Left ventricle myocardium inferior (tissue), 1 donor: ENCODE data around the gene MAD2L2. TPM values are rescaled to one million over a fixed set of nuclear protein-coding genes. Genes with fewer than 3 reads are reported as not detected.
A peak's percentile ranks its signal among the peaks of the same experiment; 100 is the strongest.

Experiments used
- DNase-seq: peaks from one replicate; pipeline ENCODE4 v3.0.0-alpha.2; 2020
- H3K27ac ChIP-seq: fragments of 200-600 bp; replicated peaks from 2 replicates; pipeline ENCODE4 v1.8.0; 2021
- H3K27me3 ChIP-seq: fragments of 200-600 bp; 2 replicates; pipeline ENCODE4 v1.8.0; 2021; ENCODE audit warnings: low read depth
- H3K36me3 ChIP-seq: fragments of 200-600 bp; 2 replicates; pipeline ENCODE4 v1.8.0; 2021
- H3K4me1 ChIP-seq: fragments of 200-600 bp; 2 replicates; pipeline ENCODE4 v1.8.0; 2021
- H3K4me3 ChIP-seq: fragments of 200-600 bp; 2 replicates; pipeline ENCODE4 v1.8.0; 2021; ENCODE audit warnings: mild to moderate bottlenecking, moderate library complexity
- H3K9me3 ChIP-seq: fragments of 200-600 bp; replicated peaks from 2 replicates; pipeline ENCODE4 v1.8.0; 2021
- intact Hi-C: fragments of 100-400 bp; cut with micrococcal nuclease; formaldehyde crosslinking; loops from one replicate; pipeline ENCODE4 v1.11.0; 2022
- total RNA-seq: library from RNA; stranded (reverse); fragmentation: NEBNext Ultra II Directional; extraction: Animal tissue kit (Norgen Biotek cat#: 25700); gene quantifications from one replicate; pipeline ENCODE4 v1.2.1, GENCODE V29; 2021
- TF ChIP-seq, protein P1 (sequence below): fragments of 200-600 bp; IDR thresholded peaks from 2 replicates; pipeline ENCODE4 v1.8.0; 2021; ENCODE audit warnings: antibody characterized with exemption, mild to moderate bottlenecking, borderline replicate concordance
- donor health status: DM: no; HTN: yes; CAD: no; lungs with severe emphysema.

MAD2L2 gene
- total RNA-seq, 1 donor from 2014 or later, result 17.2 TPM

- peaks cover 23% of the 10 kb centered on the region for H3K4me1 ChIP-seq
- no peaks in the 10 kb centered on the region for H3K9me3 ChIP-seq
- H3K4me3 ChIP-seq, result no peak overlapping the region
- intact Hi-C loops, result loop anchor here (10.0 kb wide), 1 partner anchor 65 kb away; no protein-coding TSS in a partner anchor
- TF ChIP-seq, protein P1, sequence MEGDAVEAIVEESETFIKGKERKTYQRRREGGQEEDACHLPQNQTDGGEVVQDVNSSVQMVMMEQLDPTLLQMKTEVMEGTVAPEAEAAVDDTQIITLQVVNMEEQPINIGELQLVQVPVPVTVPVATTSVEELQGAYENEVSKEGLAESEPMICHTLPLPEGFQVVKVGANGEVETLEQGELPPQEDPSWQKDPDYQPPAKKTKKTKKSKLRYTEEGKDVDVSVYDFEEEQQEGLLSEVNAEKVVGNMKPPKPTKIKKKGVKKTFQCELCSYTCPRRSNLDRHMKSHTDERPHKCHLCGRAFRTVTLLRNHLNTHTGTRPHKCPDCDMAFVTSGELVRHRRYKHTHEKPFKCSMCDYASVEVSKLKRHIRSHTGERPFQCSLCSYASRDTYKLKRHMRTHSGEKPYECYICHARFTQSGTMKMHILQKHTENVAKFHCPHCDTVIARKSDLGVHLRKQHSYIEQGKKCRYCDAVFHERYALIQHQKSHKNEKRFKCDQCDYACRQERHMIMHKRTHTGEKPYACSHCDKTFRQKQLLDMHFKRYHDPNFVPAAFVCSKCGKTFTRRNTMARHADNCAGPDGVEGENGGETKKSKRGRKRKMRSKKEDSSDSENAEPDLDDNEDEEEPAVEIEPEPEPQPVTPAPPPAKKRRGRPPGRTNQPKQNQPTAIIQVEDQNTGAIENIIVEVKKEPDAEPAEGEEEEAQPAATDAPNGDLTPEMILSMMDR, result no peak
- no peak for DNase-seq
- H3K36me3 ChIP-seq, result peaks cover 39% of the 10 kb centered on the region
- H3K27me3 ChIP-seq, result peaks cover 12% of the 10 kb centered on the region
- no peak overlapping the region for H3K27ac ChIP-seq
These were observed 21.2 kb downstream of the MAD2L2 start for GRCh38 chr1:11659748-11660147.

- H3K4me3 ChIP-seq, result no peak overlapping the region
- peaks cover 39% of the 10 kb centered on the region for H3K36me3 ChIP-seq
- H3K27me3 ChIP-seq, result peaks cover 12% of the 10 kb centered on the region
- H3K4me1 ChIP-seq, result peaks cover 22% of the 10 kb centered on the region
- no peak for DNase-seq
- no peaks in the 10 kb centered on the region for H3K9me3 ChIP-seq
- TF ChIP-seq, protein P1, result no peak
- H3K27ac ChIP-seq, result no peak overlapping the region
- intact Hi-C loops, result loop anchor here (10.0 kb wide), 1 partner anchor 66 kb away; no protein-coding TSS in a partner anchor
These were observed 22.4 kb downstream of the MAD2L2 start for GRCh38 chr1:11658542-11658941.

GRCh38 chr1:11657654-11658053 is 23.3 kb downstream of the MAD2L2 start:
- DNase-seq, result no peak
- peaks cover 20% of the 10 kb centered on the region for H3K4me1 ChIP-seq
- no peaks in the 10 kb centered on the region for H3K9me3 ChIP-seq
- H3K27me3 ChIP-seq, result peaks cover 12% of the 10 kb centered on the region
- no peak overlapping the region for H3K27ac ChIP-seq
- H3K4me3 ChIP-seq, result no peak overlapping the region
- TF ChIP-seq, protein P1, result no peak
- intact Hi-C loops, result loop anchor here (10.0 kb wide), 1 partner anchor 67 kb away; no protein-coding TSS in a partner anchor
- peaks cover 39% of the 10 kb centered on the region for H3K36me3 ChIP-seq

GRCh38 chr1:11654939-11655808 is 25.8 kb downstream of the MAD2L2 start:
- Histone ChIP-seq H3K36me3 (peaks cover 24% of the 10 kb centered on the region), H3K27me3 (peaks cover 23% of the 10 kb centered on the region), H3K9me3 (no peaks in the 10 kb centered on the region), H3K4me3 (peak overlapping the region; percentile 73), H3K4me1 (peaks cover 28% of the 10 kb centered on the region), H3K27ac (no peak overlapping the region)
- DNase-seq, result no peak
- intact Hi-C loops, result loop anchor here (10.0 kb wide), 1 partner anchor 70 kb away; no protein-coding TSS in a partner anchor
- TF ChIP-seq, protein P1, result no peak

GRCh38 chr1:11654137-11654938 is 26.6 kb downstream of the MAD2L2 start, which contains the start of the genes FBXO2 and FBXO44:
TSS of gene FBXO2 (minus strand) at chr1:11654429. CDS start at chr1:11654340, 89 bp downstream.
TSS of gene FBXO44 (plus strand) at chr1:11654877. CDS start at chr1:11655836, 959 bp downstream.
- H3K4me3 ChIP-seq, result peak within 1 kb of the TSS; percentile 73
- H3K36me3 ChIP-seq, result peaks cover 16% of the 10 kb centered on the region
- intact Hi-C loops, result loop anchor here (10.0 kb wide), 1 partner anchor 70 kb away; no protein-coding TSS in a partner anchor
- peaks cover 36% of the 10 kb centered on the region for H3K4me1 ChIP-seq
- H3K27me3 ChIP-seq, result peaks cover 31% of the 10 kb centered on the region
- peak; percentile 58 for DNase-seq
- TF ChIP-seq, protein P1, result no peak
- peak within 1 kb of the TSS; percentile 44 for H3K27ac ChIP-seq
- H3K9me3 ChIP-seq, result no peaks in the 10 kb centered on the region
